GM18868 (cell line): Measurements from ENCODE around the gene ARL6IP4.

Experiments used
- ATAC-seq: cut with Tn5 transposase; IDR thresholded peaks from one replicate; pipeline ENCODE4 v1.9.1; 2021; ENCODE audit warnings: mild to moderate bottlenecking, moderate library complexity; ENCODE audit not compliant: unreplicated experiment

The ARL6IP4 gene

GRCh38 chr12:122958198-122958888 is 22.1 kb upstream of the ARL6IP4 start:
- ATAC-seq: no peak

GRCh38 chr12:122959566-122960192 is 20.8 kb upstream of the ARL6IP4 start:
- no peak for ATAC-seq

- ATAC-seq: no peak
Observed at GRCh38 chr12:122960193-122960569, 20.3 kb upstream of the ARL6IP4 start.

- ATAC-seq: no peak
Observed at GRCh38 chr12:122961531-122962329, 18.8 kb upstream of the ARL6IP4 start.

- no peak for ATAC-seq
Observed at GRCh38 chr12:122963941-122964265, 16.6 kb upstream of the ARL6IP4 start.

GRCh38 chr12:122964439-122965257 is 15.8 kb upstream of the ARL6IP4 start:
- ATAC-seq: no peak

GRCh38 chr12:122965321-122965751 is 15.1 kb upstream of the ARL6IP4 start:
- no peak for ATAC-seq

GRCh38 chr12:122965851-122966742 is 14.4 kb upstream of the ARL6IP4 start, which contains the start of gene ABCB9:
ABCB9 (minus strand) TSS chr12:122966463; CDS start chr12:122960235, 6,228 bp downstream.
- peak; percentile 68 for ATAC-seq

GRCh38 chr12:122966743-122967550 is 13.5 kb upstream of the ARL6IP4 start:
- no peak for ATAC-seq

- ATAC-seq: no peak
Observed at GRCh38 chr12:122968104-122968503, 12.4 kb upstream of the ARL6IP4 start.

- no peak for ATAC-seq
Observed at GRCh38 chr12:122969676-122970075, 10.8 kb upstream of the ARL6IP4 start.

GRCh38 chr12:122974274-122974891 is 6.1 kb upstream of the ARL6IP4 start:
- ATAC-seq: peak; percentile 79

- ATAC-seq: peak; percentile 81
Observed at GRCh38 chr12:122974892-122975789, 5.3 kb upstream of the ARL6IP4 start, which contains the start of gene OGFOD2. OGFOD2 (plus strand) TSS chr12:122975244; CDS start chr12:122975252, 8 bp downstream.

GRCh38 chr12:122975790-122976647 is 4.5 kb upstream of the ARL6IP4 start:
- no peak for ATAC-seq

- ATAC-seq: no peak
Observed at GRCh38 chr12:122976648-122976975, 3.9 kb upstream of the ARL6IP4 start.

GRCh38 chr12:122977153-122977552 is 3.3 kb upstream of the ARL6IP4 start:
- ATAC-seq: no peak
